Measurements from ENCODE around the gene NEIL1.

Gene NEIL1

DNA sequence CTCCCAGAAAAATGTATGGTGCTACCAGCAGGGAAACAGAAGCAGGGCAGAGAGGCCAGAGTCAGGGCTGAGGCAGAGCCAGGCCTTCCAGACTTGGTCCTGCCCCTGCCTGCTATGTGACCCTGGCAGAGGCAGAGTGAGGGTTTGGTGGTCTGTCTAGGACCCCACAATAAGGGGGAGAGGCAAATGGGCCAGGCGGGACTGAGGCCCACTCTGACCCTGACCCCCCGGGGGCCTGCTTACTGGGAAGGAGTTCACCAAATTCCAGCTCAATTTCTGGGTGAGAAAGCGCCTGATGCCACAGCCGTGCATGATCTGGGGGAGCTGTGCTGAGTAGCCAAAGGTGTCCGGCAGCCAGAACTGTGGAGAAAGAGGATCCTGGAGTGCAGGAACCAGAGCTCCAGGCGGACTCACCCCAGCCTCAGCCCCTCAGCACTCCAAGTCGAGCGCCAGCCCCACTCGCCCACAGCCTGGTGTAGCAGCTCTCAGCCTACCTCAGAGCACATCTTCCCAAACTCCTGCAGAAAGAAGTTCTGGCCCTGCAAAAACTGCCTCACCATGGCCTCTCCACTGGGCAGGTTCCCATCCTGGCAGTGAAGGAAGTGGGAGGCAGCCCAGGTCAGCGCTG is 14.6 kb downstream of the NEIL1 start:
- TF ChIP-seq, protein P1, sequence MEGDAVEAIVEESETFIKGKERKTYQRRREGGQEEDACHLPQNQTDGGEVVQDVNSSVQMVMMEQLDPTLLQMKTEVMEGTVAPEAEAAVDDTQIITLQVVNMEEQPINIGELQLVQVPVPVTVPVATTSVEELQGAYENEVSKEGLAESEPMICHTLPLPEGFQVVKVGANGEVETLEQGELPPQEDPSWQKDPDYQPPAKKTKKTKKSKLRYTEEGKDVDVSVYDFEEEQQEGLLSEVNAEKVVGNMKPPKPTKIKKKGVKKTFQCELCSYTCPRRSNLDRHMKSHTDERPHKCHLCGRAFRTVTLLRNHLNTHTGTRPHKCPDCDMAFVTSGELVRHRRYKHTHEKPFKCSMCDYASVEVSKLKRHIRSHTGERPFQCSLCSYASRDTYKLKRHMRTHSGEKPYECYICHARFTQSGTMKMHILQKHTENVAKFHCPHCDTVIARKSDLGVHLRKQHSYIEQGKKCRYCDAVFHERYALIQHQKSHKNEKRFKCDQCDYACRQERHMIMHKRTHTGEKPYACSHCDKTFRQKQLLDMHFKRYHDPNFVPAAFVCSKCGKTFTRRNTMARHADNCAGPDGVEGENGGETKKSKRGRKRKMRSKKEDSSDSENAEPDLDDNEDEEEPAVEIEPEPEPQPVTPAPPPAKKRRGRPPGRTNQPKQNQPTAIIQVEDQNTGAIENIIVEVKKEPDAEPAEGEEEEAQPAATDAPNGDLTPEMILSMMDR (IDR thresholded peaks at IDR 0.05), result no peak

DNA sequence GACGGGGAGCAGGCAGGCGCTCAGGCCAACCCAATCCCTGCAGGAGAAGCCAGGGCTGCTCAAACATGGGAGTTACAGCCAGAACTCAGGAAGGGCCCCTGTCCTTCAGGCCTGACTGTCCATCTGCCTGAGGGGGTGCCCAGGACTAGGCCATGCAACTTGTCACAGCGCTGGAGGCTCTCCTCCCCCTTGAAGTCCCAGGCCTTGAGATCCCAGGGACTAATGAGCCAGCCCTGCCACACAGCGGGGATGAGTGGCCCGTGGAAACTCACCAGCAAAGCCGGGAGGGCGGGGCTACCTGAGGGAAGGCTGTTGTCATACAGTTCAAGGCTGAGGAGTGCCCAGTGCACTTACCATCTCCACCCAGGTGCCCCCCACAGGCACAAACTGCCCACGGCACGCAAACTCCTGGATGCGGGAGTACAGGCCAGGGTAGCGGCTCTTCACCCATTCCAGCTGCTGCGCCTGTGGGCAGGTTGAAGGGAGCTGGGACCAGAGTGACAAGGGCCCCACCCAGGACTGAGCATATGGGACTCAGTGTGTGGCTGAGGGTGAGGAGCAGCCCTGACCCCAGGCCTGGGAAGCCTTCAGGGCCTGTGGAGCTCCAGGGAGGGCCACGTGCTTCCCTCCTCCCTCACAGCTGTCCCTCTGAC is 15.3 kb downstream of the NEIL1 start:
- TF ChIP-seq, protein P1 (IDR thresholded peaks at IDR 0.05), result no peak

DNA sequence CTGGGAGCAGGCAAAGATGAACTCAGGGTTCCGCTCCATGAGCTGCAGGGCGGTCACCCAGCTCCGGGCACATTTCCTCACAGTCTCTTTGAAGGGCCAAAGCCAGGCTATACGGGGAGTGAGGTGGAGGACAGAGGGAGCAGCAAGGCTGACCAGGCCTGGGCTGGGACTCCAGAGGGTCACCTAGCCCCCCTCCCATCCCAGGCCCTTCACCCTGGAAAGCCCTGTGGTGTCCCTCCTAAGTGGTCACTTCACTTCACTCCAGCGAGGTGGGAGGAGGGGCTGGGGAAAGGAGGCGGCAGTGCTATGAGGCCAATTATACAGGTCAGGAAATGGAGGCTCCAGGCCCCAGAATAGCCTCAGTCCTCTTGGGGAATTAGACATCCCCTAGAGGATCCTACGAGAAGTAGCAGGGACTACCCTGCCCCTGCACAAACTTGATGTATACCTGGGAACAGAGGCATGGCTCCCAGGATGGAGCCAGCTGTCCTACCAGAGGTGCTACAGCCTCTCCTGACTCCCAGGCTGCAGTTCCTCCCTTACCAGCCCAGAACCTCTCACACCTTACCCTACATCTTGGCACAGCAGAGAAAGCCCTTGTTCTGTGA is 15.9 kb downstream of the NEIL1 start:
- TF ChIP-seq, protein P1 (IDR thresholded peaks at IDR 0.05), result no peak

DNA sequence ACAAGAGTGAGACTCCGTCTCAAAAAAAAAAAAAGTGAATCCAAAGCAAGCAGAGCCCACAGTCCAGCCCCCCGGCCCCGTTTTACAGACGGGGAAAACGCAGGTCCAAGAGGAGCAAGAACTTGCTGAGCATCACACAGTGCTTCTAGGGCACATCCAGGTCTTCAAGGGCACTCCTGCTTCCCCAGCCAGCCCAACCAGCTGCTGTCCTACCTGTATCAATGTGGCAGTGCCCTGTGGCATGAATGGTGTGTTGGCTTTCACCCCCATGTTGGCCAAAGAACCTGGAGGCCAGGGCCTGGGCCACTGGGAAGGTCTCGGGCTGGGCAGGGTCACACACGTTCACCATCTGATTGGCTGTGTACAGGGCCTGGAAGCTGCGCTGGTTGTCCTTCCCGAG is 16.9 kb downstream of the NEIL1 start:
- TF ChIP-seq, protein P1 (IDR thresholded peaks at IDR 0.05), result no peak

DNA sequence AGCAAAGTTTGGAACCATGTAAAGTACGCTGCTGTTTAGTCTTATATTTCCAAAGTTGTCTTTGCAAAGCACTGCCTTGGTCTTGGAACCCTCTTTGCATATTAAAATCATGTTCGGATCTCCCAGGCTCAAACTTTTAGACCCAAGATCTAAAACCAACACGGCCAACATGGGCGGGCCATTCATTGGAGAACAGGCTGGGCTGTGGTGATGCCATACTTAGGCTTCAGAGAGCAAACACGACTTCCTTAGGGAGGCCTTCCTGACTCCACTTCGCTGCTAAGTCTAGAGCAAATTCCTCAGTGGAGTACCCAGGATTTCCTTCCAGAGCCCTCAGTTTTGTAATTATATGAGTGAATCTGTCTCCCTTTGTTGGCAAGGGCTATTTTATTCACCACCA is 18.0 kb downstream of the NEIL1 start:
- TF ChIP-seq, protein P1 (IDR thresholded peaks at IDR 0.05), result no peak

DNA sequence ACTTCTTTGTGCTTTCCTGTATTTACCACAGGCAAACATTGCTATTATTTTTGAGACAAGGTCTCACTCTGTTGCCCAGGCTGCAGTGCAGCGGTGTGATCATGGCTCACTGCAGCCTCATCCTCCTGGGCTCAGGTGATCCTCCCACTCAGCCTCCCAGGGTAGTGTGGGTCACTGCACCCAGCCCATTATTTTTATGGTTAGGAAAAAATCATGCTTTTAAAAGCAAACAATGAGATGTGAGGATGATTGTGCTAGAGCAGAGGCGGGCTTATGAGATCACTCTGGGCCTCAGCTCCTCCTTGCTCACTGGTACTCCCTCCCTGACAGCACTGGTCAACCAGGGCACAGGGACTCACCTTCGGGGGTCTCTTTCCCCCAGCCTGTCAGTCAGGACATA is 19.3 kb downstream of the NEIL1 start:
- TF ChIP-seq, protein P1 (IDR thresholded peaks at IDR 0.05), result no peak

DNA sequence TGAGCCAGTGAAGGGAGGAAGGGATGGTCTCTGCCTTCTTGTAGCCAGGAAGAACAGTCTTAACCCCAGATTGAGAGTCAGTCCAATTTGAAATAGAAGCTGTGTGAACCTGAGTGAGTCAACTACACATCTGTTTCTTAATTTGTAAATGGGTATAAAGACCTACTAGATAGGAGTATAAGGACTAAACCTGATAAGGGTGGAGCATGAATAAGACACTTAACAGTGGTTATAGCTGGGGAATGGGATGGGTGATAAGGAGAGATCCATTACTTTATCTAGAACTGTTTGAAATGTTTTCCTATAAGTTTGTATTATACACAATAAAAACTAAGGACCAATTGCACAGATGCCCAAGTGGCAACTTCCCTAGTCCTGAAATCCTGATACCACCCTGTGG is 20.2 kb downstream of the NEIL1 start:
- TF ChIP-seq, protein P1 (IDR thresholded peaks at IDR 0.05), result no peak

Measured in LNCAP (cell line).